OCI-LY7 (cell line): ENCODE measurements around the gene LIN9. TPM values are rescaled to one million over a fixed set of nuclear protein-coding genes. Genes with fewer than 3 reads are reported as not detected.

ENCODE experiments used
- BruUV-seq: library from RNA; stranded (reverse); fragments of 400-500 nt; replicated peaks from 2 replicates; lab custom pipeline; 2021; lab: Mats Ljungman, UMichigan
- CTCF ChIA-PET: fragments of 300-600 bp; sonication (Branson Sonifier 250); formaldehyde crosslinking; loops from one replicate; lab custom pipeline; 2022; ENCODE audit warnings: antibody characterized with exemption; ENCODE audit not compliant: unreplicated experiment; lab: Charles Lee
- POLR2A ChIA-PET: fragments of 300-600 bp; sonication (Branson Sonifier 250); formaldehyde crosslinking; loops from one replicate; lab custom pipeline; 2022; ENCODE audit warnings: antibody characterized with exemption; lab: Charles Lee
- DNase-seq: peaks from one replicate; pipeline ENCODE4 v3.0.0-alpha.2; 2015; ENCODE audit warnings: low spot score
- H2AFZ ChIP-seq: fragments of 200-600 bp; sonication (generic), shearing (Covaris generic); 2 replicates; pipeline ENCODE4 v1.6.1; 2014; ENCODE audit warnings: mild to moderate bottlenecking, antibody characterized with exemption, low read length, moderate library complexity
- H3K27ac ChIP-seq: fragments of 200-600 bp; sonication (generic); 2 replicates; pipeline ENCODE4 v1.5.1; 2014; ENCODE audit warnings: mixed run types, low read depth, mild to moderate bottlenecking, moderate library complexity, low read length, inconsistent platforms; ENCODE audit not compliant: poor library complexity, severe bottlenecking
- H3K36me3 ChIP-seq: fragments of 200-600 bp; sonication (generic); 2 replicates; pipeline ENCODE4 v1.6.1; 2014; ENCODE audit warnings: mild to moderate bottlenecking, antibody characterized with exemption, low read length, moderate library complexity, mixed read lengths; ENCODE audit not compliant: insufficient read depth
- H3K4me1 ChIP-seq: fragments of 200-600 bp; sonication (generic); 2 replicates; pipeline ENCODE4 v1.5.1; 2014; ENCODE audit warnings: mild to moderate bottlenecking, low read length; ENCODE audit not compliant: insufficient read depth, poor library complexity, severe bottlenecking
- H3K4me2 ChIP-seq: fragments of 200-600 bp; sonication (generic); 2 replicates; pipeline ENCODE4 v1.6.1; 2014; ENCODE audit warnings: mild to moderate bottlenecking, low read length
- H3K4me3 ChIP-seq: fragments of 200-600 bp; sonication (generic); 2 replicates; pipeline ENCODE4 v1.5.1; 2014; ENCODE audit warnings: mild to moderate bottlenecking, low read depth, low read length; ENCODE audit not compliant: poor library complexity, severe bottlenecking
- H3K79me2 ChIP-seq: fragments of 200-600 bp; sonication (generic); 2 replicates; pipeline ENCODE4 v1.6.1; 2016; ENCODE audit warnings: low read depth, mild to moderate bottlenecking, low read length, moderate library complexity, mixed read lengths; ENCODE audit not compliant: insufficient read depth
- H3K9me2 ChIP-seq: fragments of 200-600 bp; sonication (generic); 2 replicates; pipeline ENCODE4 v1.6.1; 2016; ENCODE audit warnings: mild to moderate bottlenecking, low read length, mixed read lengths; ENCODE audit not compliant: insufficient read depth
- H3K9me3 ChIP-seq: fragments of 200-600 bp; sonication (generic); 2 replicates; pipeline ENCODE4 v1.6.1; 2014; ENCODE audit warnings: mild to moderate bottlenecking, mixed run types, low read length, mixed read lengths
- H4K20me1 ChIP-seq: fragments of 200-600 bp; sonication (generic); 2 replicates; pipeline ENCODE4 v1.6.1; 2014; ENCODE audit warnings: mild to moderate bottlenecking, antibody characterized with exemption, low read length, moderate library complexity, mixed read lengths; ENCODE audit not compliant: insufficient read depth
- CTCF ChIP-seq: fragments of 200-600 bp; sonication (generic); conservative IDR thresholded peaks from 2 replicates; pipeline ENCODE4 v1.5.1; 2014; ENCODE audit warnings: mild to moderate bottlenecking, antibody characterized with exemption, low read length, moderate library complexity, mixed read lengths
- EZH2phosphoT487 ChIP-seq: fragments of 200-600 bp; sonication (generic); IDR thresholded peaks from 2 replicates; pipeline ENCODE4 v1.6.1; 2018; ENCODE audit warnings: low read depth, borderline replicate concordance, mild to moderate bottlenecking, mixed run types, antibody characterized with exemption, low read length, moderate library complexity, mixed read lengths
- intact Hi-C: fragments of 100-400 bp; cut with micrococcal nuclease; formaldehyde crosslinking; loops from one replicate; pipeline ENCODE4 v1.10.0; 2022; ENCODE audit not compliant: unreplicated experiment
- total RNA-seq, 2 experiments: library from RNA; depleted of rRNA in 1 of 2; stranded (reverse); fragments of >200 nt in 1 of 2; shearing (Covaris generic) in 1 of 2; gene quantifications; 2 replicates each; pipeline ENCODE4 v1.2.3, GENCODE V29; 2014 to 2022

LIN9 gene
- total RNA-seq, 2 experiments from 2014 or later = 19.7 to 20.1 TPM

- no TSS peak for BruUV-seq
- no peak for DNase-seq
- CTCF ChIA-PET = no interaction called here
- Histone ChIP-seq H3K9me3 (no peaks in the 10 kb centered on the region), H3K36me3 (peaks cover 79% of the 10 kb centered on the region), H3K27ac (no peak overlapping the region), H3K4me1 (no peaks in the 10 kb centered on the region), H2AFZ (no peak overlapping the region), H3K9me2 (no peaks in the 10 kb centered on the region), H3K4me3 (no peak overlapping the region), H4K20me1 (no peaks in the 10 kb centered on the region), H3K4me2 (no peak overlapping the region), H3K79me2 (peaks cover 4% of the 10 kb centered on the region)
- TF ChIP-seq CTCF = no peak
- TF ChIP-seq EZH2phosphoT487 = no peak
- intact Hi-C loops = no loop called here
- POLR2A ChIA-PET = interaction anchor here (0.7 to 2.1 kb wide), 6 partner anchors 10 to 56 kb away, joined by 3 to 14 read pairs (median 4); partner anchors contain the start of gene LIN9
Observed at GRCh38 chr1:226292874-226293552, 16.0 kb downstream of the LIN9 start.

- Histone ChIP-seq H3K4me1 (no peaks in the 10 kb centered on the region), H3K4me2 (no peak overlapping the region), H3K27ac (no peak overlapping the region), H3K9me3 (no peaks in the 10 kb centered on the region), H3K79me2 (peaks cover 4% of the 10 kb centered on the region), H3K36me3 (peaks cover 84% of the 10 kb centered on the region), H4K20me1 (no peaks in the 10 kb centered on the region), H3K4me3 (no peak overlapping the region), H3K9me2 (no peaks in the 10 kb centered on the region), H2AFZ (no peak overlapping the region)
- no TSS peak for BruUV-seq
- CTCF ChIA-PET = no interaction called here
- no peak for DNase-seq
- TF ChIP-seq CTCF (no peak), EZH2phosphoT487 (no peak)
- POLR2A ChIA-PET = interaction anchor here (1.1 to 1.3 kb wide), 4 partner anchors 10 to 20 kb away, joined by 3 to 4 read pairs (median 3); no protein-coding TSS in a partner anchor
- intact Hi-C loops = no loop called here
Observed at GRCh38 chr1:226287587-226287986, 21.4 kb downstream of the LIN9 start.

- no peaks in the 10 kb centered on the region for H3K4me1 ChIP-seq
- no peak overlapping the region for H2AFZ ChIP-seq
- H3K9me3 ChIP-seq = no peaks in the 10 kb centered on the region
- TF ChIP-seq CTCF (no peak), EZH2phosphoT487 (no peak)
- POLR2A ChIA-PET = interaction anchor here (1.2 to 2.4 kb wide), 2 partner anchors 26 to 97 kb away, joined by 3 to 7 read pairs; no protein-coding TSS in a partner anchor
- H3K4me3 ChIP-seq = no peak overlapping the region
- no peaks in the 10 kb centered on the region for H3K79me2 ChIP-seq
- no peaks in the 10 kb centered on the region for H4K20me1 ChIP-seq
- CTCF ChIA-PET = no interaction called here
- H3K36me3 ChIP-seq = peaks cover 75% of the 10 kb centered on the region
- intact Hi-C loops = no loop called here
- BruUV-seq = no TSS peak
- no peaks in the 10 kb centered on the region for H3K9me2 ChIP-seq
- DNase-seq = no peak
- H3K4me2 ChIP-seq = no peak overlapping the region
- no peak overlapping the region for H3K27ac ChIP-seq
Observed at GRCh38 chr1:226281058-226281457, 27.9 kb downstream of the LIN9 start.
